HG02884 (cell line): ENCODE data around the gene CCDC184.
A peak's percentile ranks its signal among the peaks of the same experiment; 100 is the strongest.
"Not testable (repeated sequence)": the region's sequence is repeated elsewhere in the genome, so short reads cannot be mapped to it uniquely, and the experiment has no call there.

Experiments used
- ATAC-seq: cut with Tn5 transposase; IDR thresholded peaks from one replicate; pipeline ENCODE4 v1.9.1; 2021; ENCODE audit warnings: mild to moderate bottlenecking, moderate library complexity; ENCODE audit not compliant: unreplicated experiment

Gene CCDC184

GRCh38 chr12:48183091-48183875 lies at the start of gene CCDC184:
CCDC184 (plus strand) TSS chr12:48183644; CDS start chr12:48184123, 479 bp downstream.
- peak; percentile 63 for ATAC-seq

GRCh38 chr12:48135027-48135426 lies 48.4 kb upstream of the CCDC184 start:
- no peak for ATAC-seq

- no peak for ATAC-seq
Measured at GRCh38 chr12:48142818-48143674, 40.4 kb upstream of the CCDC184 start.

GRCh38 chr12:48143898-48144297 lies 39.5 kb upstream of the CCDC184 start:
- no peak for ATAC-seq

GRCh38 chr12:48145981-48146380 lies 37.5 kb upstream of the CCDC184 start:
- ATAC-seq: no peak

GRCh38 chr12:48151103-48151771 lies 32.2 kb upstream of the CCDC184 start:
- no peak for ATAC-seq

- ATAC-seq: not testable (repeated sequence)
Measured at GRCh38 chr12:48155786-48156185, 27.7 kb upstream of the CCDC184 start.

- ATAC-seq: no peak
Measured at GRCh38 chr12:48156652-48157017, 26.8 kb upstream of the CCDC184 start.

GRCh38 chr12:48157018-48157888 lies 26.2 kb upstream of the CCDC184 start, which contains the start of gene ASB8:
ASB8 (minus strand) TSS chr12:48157515; CDS start chr12:48153496, 4,019 bp downstream.
- ATAC-seq: peak; percentile 80

GRCh38 chr12:48157889-48158370 lies 25.5 kb upstream of the CCDC184 start:
- ATAC-seq: no peak

GRCh38 chr12:48160046-48160445 lies 23.4 kb upstream of the CCDC184 start:
- ATAC-seq: no peak

- no peak for ATAC-seq
Measured at GRCh38 chr12:48160807-48161206, 22.6 kb upstream of the CCDC184 start.

GRCh38 chr12:48163150-48163747 lies 20.2 kb upstream of the CCDC184 start:
- ATAC-seq: no peak

GRCh38 chr12:48164451-48164850 lies 19.0 kb upstream of the CCDC184 start:
- no peak for ATAC-seq

- ATAC-seq: no peak
Measured at GRCh38 chr12:48165089-48165981, 18.1 kb upstream of the CCDC184 start.

- no peak for ATAC-seq
Measured at GRCh38 chr12:48169011-48169410, 14.4 kb upstream of the CCDC184 start.

- ATAC-seq: no peak
Measured at GRCh38 chr12:48175613-48176416, 7.6 kb upstream of the CCDC184 start.

GRCh38 chr12:48176417-48176751 lies 7.1 kb upstream of the CCDC184 start:
- no peak for ATAC-seq
